Endothelial cell (in vitro differentiated cells): Measurements from ENCODE around the gene TROAP. TPM values are rescaled to one million over a fixed set of nuclear protein-coding genes. Genes with fewer than 3 reads are reported as not detected.

Source experiments
- DNase-seq: peaks from one replicate; pipeline ENCODE4 v3.0.0; 2021; ENCODE audit warnings: low spot score
- H3K27ac Mint-ChIP-seq: one replicate; pipeline ENCODE4 v1.8.0; 2021; ENCODE audit warnings: mixed read lengths, inconsistent platforms; ENCODE audit not compliant: unreplicated experiment
- H3K27me3 Mint-ChIP-seq: one replicate; pipeline ENCODE4 v1.8.0; 2021; ENCODE audit warnings: mild to moderate bottlenecking, moderate library complexity, mixed read lengths, inconsistent platforms; ENCODE audit not compliant: unreplicated experiment
- H3K36me3 Mint-ChIP-seq: one replicate; pipeline ENCODE4 v1.8.0; 2021; ENCODE audit warnings: mild to moderate bottlenecking, low read depth, mixed read lengths, inconsistent platforms; ENCODE audit not compliant: unreplicated experiment
- H3K4me1 Mint-ChIP-seq: one replicate; pipeline ENCODE4 v1.8.0; 2021; ENCODE audit warnings: mild to moderate bottlenecking, mixed read lengths, inconsistent platforms; ENCODE audit not compliant: unreplicated experiment
- H3K4me3 Mint-ChIP-seq: one replicate; pipeline ENCODE4 v1.8.0; 2021; ENCODE audit warnings: mild to moderate bottlenecking, mixed read lengths, inconsistent platforms; ENCODE audit not compliant: unreplicated experiment
- H3K9me3 Mint-ChIP-seq: one replicate; pipeline ENCODE4 v1.8.0; 2021; ENCODE audit warnings: mixed read lengths, inconsistent platforms; ENCODE audit not compliant: unreplicated experiment
- total RNA-seq: library from RNA; stranded (reverse); fragmentation: NEBNext Ultra II Directional; extraction: Animal tissue kit (Norgen Biotek cat#: 25700); gene quantifications from one replicate; pipeline ENCODE4 v1.2.1, GENCODE V29; 2021; ENCODE audit not compliant: unreplicated experiment
- TF ChIP-seq, protein P1 (sequence below): fragments of 200-600 bp; sonication (generic); IDR thresholded peaks from one replicate; pipeline ENCODE4 v1.5.0; 2021; ENCODE audit warnings: antibody characterized with exemption; ENCODE audit not compliant: unreplicated experiment

Gene TROAP
- total RNA-seq, 1 donor from 2014 or later, result 12.4 TPM

DNA sequence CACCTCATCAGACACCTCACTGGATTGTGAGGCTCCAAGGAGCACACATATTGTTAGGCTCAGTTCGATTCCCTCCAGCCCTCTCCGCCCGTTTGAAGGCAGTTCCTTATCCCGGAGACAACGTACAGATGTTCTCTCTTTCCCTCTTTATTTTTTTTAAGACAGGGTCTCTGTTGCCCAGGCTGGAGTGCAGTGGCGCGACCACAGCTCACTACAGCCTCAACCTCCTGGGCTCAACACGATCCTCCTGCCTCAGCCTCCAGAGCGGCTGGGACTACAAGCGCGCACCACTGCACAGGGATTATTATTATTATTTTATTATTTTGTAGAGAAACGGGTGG lies 718 bp upstream of the TROAP start:
- Mint-ChIP-seq H3K4me1 (peaks cover 13% of the 10 kb centered on the region), H3K9me3 (no peaks in the 10 kb centered on the region), H3K4me3 (peak overlapping the region; percentile 96), H3K36me3 (no peaks in the 10 kb centered on the region), H3K27ac (no peak overlapping the region), H3K27me3 (peaks cover 4% of the 10 kb centered on the region)
- TF ChIP-seq, protein P1, sequence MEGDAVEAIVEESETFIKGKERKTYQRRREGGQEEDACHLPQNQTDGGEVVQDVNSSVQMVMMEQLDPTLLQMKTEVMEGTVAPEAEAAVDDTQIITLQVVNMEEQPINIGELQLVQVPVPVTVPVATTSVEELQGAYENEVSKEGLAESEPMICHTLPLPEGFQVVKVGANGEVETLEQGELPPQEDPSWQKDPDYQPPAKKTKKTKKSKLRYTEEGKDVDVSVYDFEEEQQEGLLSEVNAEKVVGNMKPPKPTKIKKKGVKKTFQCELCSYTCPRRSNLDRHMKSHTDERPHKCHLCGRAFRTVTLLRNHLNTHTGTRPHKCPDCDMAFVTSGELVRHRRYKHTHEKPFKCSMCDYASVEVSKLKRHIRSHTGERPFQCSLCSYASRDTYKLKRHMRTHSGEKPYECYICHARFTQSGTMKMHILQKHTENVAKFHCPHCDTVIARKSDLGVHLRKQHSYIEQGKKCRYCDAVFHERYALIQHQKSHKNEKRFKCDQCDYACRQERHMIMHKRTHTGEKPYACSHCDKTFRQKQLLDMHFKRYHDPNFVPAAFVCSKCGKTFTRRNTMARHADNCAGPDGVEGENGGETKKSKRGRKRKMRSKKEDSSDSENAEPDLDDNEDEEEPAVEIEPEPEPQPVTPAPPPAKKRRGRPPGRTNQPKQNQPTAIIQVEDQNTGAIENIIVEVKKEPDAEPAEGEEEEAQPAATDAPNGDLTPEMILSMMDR, result no peak
- no peak for DNase-seq

DNA sequence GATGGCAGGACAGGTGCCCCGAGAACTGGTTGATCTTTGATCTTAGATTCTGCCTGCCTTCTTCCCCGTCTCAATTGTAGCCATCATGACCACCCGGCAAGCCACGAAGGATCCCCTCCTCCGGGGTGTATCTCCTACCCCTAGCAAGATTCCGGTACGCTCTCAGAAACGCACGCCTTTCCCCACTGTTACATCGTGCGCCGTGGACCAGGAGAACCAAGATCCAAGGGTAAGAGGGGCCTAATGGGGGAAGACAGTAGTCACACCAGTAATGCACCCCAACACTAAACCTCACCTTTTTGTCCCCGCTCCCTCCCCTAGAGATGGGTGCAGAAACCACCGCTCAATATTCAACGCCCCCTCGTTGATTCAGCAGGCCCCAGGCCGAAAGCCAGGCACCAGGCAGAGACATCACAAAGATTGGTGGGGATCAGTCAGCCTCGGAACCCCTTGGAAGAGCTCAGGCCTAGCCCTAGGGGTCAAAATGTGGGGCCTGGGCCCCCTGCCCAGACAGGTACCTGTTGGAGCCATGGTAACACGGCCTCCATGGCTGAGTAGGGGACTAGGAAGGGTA lies 556 bp downstream of the TROAP start:
- no peaks in the 10 kb centered on the region for H3K9me3 Mint-ChIP-seq
- peaks cover 6% of the 10 kb centered on the region for H3K27me3 Mint-ChIP-seq
- no peaks in the 10 kb centered on the region for H3K36me3 Mint-ChIP-seq
- peak overlapping the region; percentile 84 for H3K27ac Mint-ChIP-seq
- no peak for DNase-seq
- H3K4me1 Mint-ChIP-seq, result peaks cover 13% of the 10 kb centered on the region
- TF ChIP-seq, protein P1, result no peak
- H3K4me3 Mint-ChIP-seq, result peak overlapping the region; percentile 96

DNA sequence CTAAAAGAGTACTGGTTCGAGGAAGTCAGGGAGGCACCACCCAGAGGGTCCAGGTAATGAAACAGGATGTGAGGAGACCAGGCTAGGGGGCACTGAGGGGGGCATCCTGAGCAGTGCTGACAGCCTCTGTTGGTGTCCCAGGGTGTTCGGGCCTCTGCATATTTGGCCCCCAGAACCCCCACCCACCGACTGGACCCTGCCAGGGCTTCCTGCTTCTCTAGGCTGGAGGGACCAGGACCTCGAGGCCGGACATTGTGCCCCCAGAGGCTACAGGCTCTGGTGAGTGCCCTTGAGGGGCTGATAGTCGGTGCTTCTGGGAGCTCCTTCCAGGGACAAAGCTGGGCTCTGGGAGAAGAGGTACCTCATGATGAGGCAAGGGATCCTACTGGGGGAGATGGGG lies 2.6 kb downstream of the TROAP start:
- peaks cover 4% of the 10 kb centered on the region for H3K36me3 Mint-ChIP-seq
- H3K4me1 Mint-ChIP-seq, result peaks cover 13% of the 10 kb centered on the region
- TF ChIP-seq, protein P1, result no peak
- H3K27me3 Mint-ChIP-seq, result peaks cover 4% of the 10 kb centered on the region
- no peak for DNase-seq
- no peaks in the 10 kb centered on the region for H3K9me3 Mint-ChIP-seq
- no peak overlapping the region for H3K27ac Mint-ChIP-seq
- no peak overlapping the region for H3K4me3 Mint-ChIP-seq

DNA sequence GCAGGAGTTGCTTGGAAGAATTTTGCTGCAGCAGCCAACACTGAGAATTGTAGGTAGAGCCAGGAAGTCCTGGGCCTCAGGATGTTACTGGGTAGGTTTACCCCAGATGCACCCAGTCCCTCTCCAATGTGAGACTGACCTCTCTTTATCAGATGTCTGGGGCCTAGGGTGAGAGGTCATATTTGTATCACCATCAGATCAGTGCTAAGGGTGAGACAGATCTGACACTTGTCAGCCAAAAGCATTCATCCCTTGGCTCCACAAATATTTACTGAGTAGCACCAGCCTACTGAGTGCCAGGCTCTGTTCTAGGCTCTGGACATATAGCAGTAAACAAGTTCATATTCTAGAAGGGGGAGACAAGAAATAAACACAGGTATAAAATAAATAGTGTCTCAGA lies 4.3 kb downstream of the TROAP start:
- H3K27ac Mint-ChIP-seq, result no peak overlapping the region
- peaks cover 8% of the 10 kb centered on the region for H3K4me1 Mint-ChIP-seq
- DNase-seq, result no peak
- H3K36me3 Mint-ChIP-seq, result peaks cover 4% of the 10 kb centered on the region
- no peaks in the 10 kb centered on the region for H3K9me3 Mint-ChIP-seq
- no peak overlapping the region for H3K4me3 Mint-ChIP-seq
- peaks cover 12% of the 10 kb centered on the region for H3K27me3 Mint-ChIP-seq
- TF ChIP-seq, protein P1, result no peak

DNA sequence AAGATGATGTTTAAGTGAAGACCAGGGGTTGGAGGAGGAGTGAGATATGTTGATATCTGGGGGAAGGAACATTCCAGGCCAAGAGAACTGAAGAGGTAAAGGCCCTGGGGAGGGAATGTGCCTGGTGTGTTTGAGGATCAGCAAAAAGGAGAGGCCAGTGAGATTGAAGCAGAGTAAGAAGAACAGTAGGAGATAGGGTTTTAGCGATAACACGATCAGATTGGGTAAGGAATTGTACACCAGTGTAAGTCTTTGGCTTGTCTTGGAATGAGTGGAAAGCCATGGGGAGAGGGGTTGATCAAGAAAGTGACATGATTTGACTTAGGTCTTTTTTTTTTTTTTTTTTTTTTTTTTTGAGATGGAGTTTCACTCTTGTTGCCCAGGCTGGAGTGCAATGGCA lies 4.8 kb downstream of the TROAP start:
- Mint-ChIP-seq H3K27me3 (peaks cover 16% of the 10 kb centered on the region), H3K4me1 (peaks cover 7% of the 10 kb centered on the region), H3K9me3 (no peaks in the 10 kb centered on the region), H3K4me3 (no peak overlapping the region), H3K27ac (no peak overlapping the region), H3K36me3 (peaks cover 4% of the 10 kb centered on the region)
- no peak for DNase-seq
- TF ChIP-seq, protein P1, result no peak
